BE2C (cell line): ENCODE data around the gene STOX2.

ENCODE experiments used
- DNase-seq: peaks from one replicate; pipeline ENCODE4 v3.0.0-alpha.2; 2020
- H3K27me3 ChIP-seq: fragments of 250-450 bp; sonication (Bioruptor Pico); 2 replicates; pipeline ENCODE4 v1.5.1; 2020; ENCODE audit warnings: mild to moderate bottlenecking
- H3K36me3 ChIP-seq: fragments of 250-450 bp; sonication (Bioruptor Pico); 2 replicates; pipeline ENCODE4 v1.5.1; 2020; ENCODE audit warnings: mild to moderate bottlenecking
- H3K4me1 ChIP-seq: fragments of 250-450 bp; sonication (Bioruptor Pico); 2 replicates; pipeline ENCODE4 v1.5.1; 2020
- H3K4me3 ChIP-seq: 2 replicates; pipeline ENCODE4 v1.5.1; 2011; ENCODE audit warnings: low read depth, low read length
- H3K9me3 ChIP-seq: fragments of 250-450 bp; sonication (Bioruptor Pico); 2 replicates; pipeline ENCODE4 v1.5.1; 2020
- CTCF ChIP-seq: IDR thresholded peaks from 2 replicates; pipeline ENCODE4 v1.5.1; 2012; ENCODE audit warnings: mild to moderate bottlenecking, low read depth, low read length

The STOX2 gene

GRCh38 chr4:183903021-183903760 is 1.9 kb upstream of the STOX2 start:
- no peak for DNase-seq
- H3K4me3 ChIP-seq = no peak overlapping the region
- no peaks in the 10 kb centered on the region for H3K27me3 ChIP-seq
- no peaks in the 10 kb centered on the region for H3K36me3 ChIP-seq
- H3K4me1 ChIP-seq = peaks cover 8% of the 10 kb centered on the region
- no peak for TF ChIP-seq CTCF
- no peaks in the 10 kb centered on the region for H3K9me3 ChIP-seq

DNA sequence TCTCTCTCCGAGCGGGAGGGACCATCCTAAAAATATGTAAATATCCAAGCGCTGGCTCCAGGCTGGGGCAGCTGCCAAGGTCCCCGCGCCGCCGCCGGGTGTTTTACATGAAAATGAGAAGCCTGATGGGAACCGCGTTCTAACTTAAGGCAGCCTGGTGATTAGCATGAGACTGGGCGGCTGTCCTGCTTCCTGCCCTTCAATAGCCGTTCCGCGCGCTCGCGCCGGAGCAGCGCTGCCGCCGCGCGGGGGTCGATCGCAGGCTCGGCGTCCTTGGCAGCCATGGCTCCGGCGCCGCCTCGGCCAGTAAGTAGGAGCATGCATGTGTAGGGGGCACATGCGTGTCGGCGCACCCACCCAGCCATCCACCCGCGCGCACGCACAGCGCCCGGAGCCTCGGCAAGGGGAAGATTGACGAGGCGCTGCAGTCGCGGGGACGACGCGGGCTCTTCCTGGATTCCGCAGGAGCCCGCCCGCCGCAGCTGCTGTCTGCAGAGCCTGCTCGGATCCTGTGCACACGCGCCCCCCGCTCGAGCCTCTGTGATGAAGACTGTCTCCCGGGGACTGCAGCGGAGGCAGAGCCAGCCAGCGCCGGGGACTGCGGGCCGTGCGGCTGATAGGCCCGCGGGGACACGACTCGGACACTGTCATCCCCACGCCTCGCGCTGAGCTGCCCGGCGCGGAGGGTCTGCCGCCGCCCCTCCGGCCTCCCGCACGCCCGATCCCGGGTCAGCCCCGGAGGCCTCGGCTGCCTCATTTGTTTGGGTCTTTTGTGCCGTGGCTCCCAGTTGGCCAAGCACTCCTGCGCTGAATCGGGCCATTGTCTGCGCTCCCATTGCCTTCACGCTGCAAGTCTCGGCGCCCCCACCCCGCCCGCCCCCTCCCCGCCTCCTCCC is 734 bp downstream of the STOX2 start:
- H3K4me1 ChIP-seq = peaks cover 9% of the 10 kb centered on the region
- peak; percentile 70 for DNase-seq
- peak overlapping the region; percentile 94 for H3K4me3 ChIP-seq
- H3K9me3 ChIP-seq = no peaks in the 10 kb centered on the region
- no peaks in the 10 kb centered on the region for H3K27me3 ChIP-seq
- H3K36me3 ChIP-seq = no peaks in the 10 kb centered on the region
- no peak for TF ChIP-seq CTCF

DNA sequence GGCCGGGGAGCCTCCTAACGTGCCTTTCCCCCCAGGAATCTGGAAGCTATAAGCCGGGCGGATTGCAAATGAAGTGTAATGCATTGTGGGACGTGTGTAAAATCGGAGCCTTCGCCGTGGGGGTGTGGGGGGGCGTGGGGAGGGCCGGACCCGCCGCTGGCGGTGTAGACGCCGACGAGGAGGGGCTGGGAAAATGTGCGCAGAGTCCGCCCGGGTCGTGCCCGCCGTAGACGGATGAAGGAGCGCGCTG is 1.3 kb downstream of the STOX2 start:
- H3K27me3 ChIP-seq = no peaks in the 10 kb centered on the region
- H3K9me3 ChIP-seq = no peaks in the 10 kb centered on the region
- H3K36me3 ChIP-seq = no peaks in the 10 kb centered on the region
- TF ChIP-seq CTCF = no peak
- peak overlapping the region; percentile 94 for H3K4me3 ChIP-seq
- peak; percentile 44 for DNase-seq
- H3K4me1 ChIP-seq = peaks cover 9% of the 10 kb centered on the region

DNA sequence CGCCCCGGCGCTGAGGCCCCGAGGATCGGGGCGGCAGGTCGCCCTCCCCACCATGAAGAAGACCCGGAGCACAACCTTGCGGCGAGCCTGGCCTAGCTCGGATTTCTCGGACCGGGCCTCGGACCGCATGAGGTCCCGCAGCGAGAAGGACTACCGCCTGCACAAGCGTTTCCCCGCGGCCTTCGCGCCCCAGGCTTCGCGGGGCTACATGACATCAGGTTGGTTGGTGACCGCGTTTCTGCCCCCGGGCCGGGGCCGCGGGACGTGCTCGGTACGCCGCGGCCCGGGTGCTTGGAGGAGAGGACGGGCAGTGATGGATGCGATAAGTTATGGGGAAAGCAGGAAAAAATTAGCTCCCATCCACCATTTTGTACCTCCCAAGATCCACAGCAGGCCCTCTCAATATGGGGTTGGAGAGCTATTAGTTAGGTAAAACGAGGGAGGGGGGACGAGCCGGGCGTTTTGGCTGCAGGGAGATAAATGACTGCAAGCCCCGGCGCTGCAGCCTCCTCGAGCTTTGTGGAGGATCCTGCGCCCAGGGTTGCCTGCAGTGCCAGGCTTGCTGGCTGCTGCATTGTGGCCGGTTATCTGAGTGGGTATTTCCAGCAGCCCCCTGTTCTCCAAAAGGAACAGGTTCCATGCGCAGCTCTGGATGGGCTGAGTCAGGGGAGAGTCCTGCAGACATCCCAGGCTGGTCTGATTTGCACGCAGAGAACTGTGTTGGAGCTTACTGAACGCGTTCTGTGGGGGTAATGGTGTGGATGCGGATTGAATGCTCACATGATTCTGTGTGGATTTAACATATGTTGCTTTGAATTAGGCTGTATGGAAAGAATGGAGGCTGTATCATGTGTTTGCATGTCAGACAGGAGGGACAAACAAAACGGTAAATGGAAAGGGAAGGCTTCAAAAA is 1.9 kb downstream of the STOX2 start:
- no peak for TF ChIP-seq CTCF
- Histone ChIP-seq H3K4me1 (peaks cover 9% of the 10 kb centered on the region), H3K36me3 (no peaks in the 10 kb centered on the region), H3K27me3 (no peaks in the 10 kb centered on the region), H3K9me3 (no peaks in the 10 kb centered on the region), H3K4me3 (peak overlapping the region; percentile 94)
- DNase-seq = peak; percentile 52

GRCh38 chr4:183907871-183908683 is 3.0 kb downstream of the STOX2 start:
- Histone ChIP-seq H3K36me3 (no peaks in the 10 kb centered on the region), H3K27me3 (no peaks in the 10 kb centered on the region), H3K4me1 (peaks cover 9% of the 10 kb centered on the region), H3K9me3 (no peaks in the 10 kb centered on the region), H3K4me3 (peak overlapping the region; percentile 94)
- no peak for TF ChIP-seq CTCF
- DNase-seq = no peak
